ENCODE data around the gene ISG20L2.

- TF ChIP-seq EZH2 (IDR thresholded peaks at IDR 0.05; ENCODE audit: low read length, missing control alignments) (no peak), CTCF (conservative IDR thresholded peaks at IDR 0.05 in 1 of 2, IDR thresholded peaks at IDR 0.05 in 1 of 2; ENCODE audit: low read depth in 1 of 2, low read length in 2 of 2) (no peak)
Measured at GRCh38 chr1:156740741-156741480, 12.3 kb upstream of the ISG20L2 start, which contains the start of gene MRPL24.

Measured in fibroblast of lung (primary cell).